Activated CD8-positive, alpha-beta T cell treated with anti-CD3 and anti-CD28 coated beads for 36 hours (primary cell): Measurements from ENCODE around the gene RNF213. TPM values are rescaled to one million over a fixed set of nuclear protein-coding genes. Genes with fewer than 3 reads are reported as not detected.
A peak's percentile ranks its signal among the peaks of the same experiment; 100 is the strongest.
"Not testable (repeated sequence)": the region's sequence is repeated elsewhere in the genome, so short reads cannot be mapped to it uniquely, and the experiment has no call there.

Experiments used
- ATAC-seq: fragments of 200-7000 bp; cut with Tn5 transposase; one replicate; pipeline ENCODE4 v1.10.0; 2021; ENCODE audit warnings: mild to moderate bottlenecking, moderate library complexity
- CTCF ChIA-PET: fragments of 350-600 bp; sonication (Branson Sonifier 250); formaldehyde crosslinking; loops from one replicate; lab custom pipeline; 2021; ENCODE audit warnings: antibody characterized with exemption; lab: Charles Lee
- POLR2A ChIA-PET: fragments of 350-600 bp; sonication (Branson Sonifier 250); formaldehyde crosslinking; loops from one replicate; lab custom pipeline; 2021; ENCODE audit warnings: antibody characterized with exemption; lab: Charles Lee
- DNase-seq: peaks from one replicate; pipeline ENCODE4 v3.0.0-alpha.2; 2020
- H3K27ac Mint-ChIP-seq: one replicate; pipeline ENCODE4 v1.8.0; 2021; ENCODE audit warnings: mild to moderate bottlenecking, mixed read lengths
- H3K27me3 Mint-ChIP-seq: one replicate; pipeline ENCODE4 v1.8.0; 2021; ENCODE audit warnings: mixed read lengths
- H3K36me3 Mint-ChIP-seq: one replicate; pipeline ENCODE4 v1.8.0; 2021; ENCODE audit warnings: low read depth, mixed read lengths
- H3K4me1 Mint-ChIP-seq: one replicate; pipeline ENCODE4 v1.8.0; 2021; ENCODE audit warnings: low read depth, mixed read lengths
- H3K4me3 Mint-ChIP-seq: one replicate; pipeline ENCODE4 v1.8.0; 2021; ENCODE audit warnings: mild to moderate bottlenecking, moderate library complexity, mixed read lengths
- H3K9me3 Mint-ChIP-seq: one replicate; pipeline ENCODE4 v1.8.0; 2021; ENCODE audit warnings: mixed read lengths
- CTCF ChIP-seq: fragments of 200-600 bp; IDR thresholded peaks from one replicate; pipeline ENCODE4 v1.8.0; 2022; ENCODE audit warnings: antibody characterized with exemption, mild to moderate bottlenecking
- intact Hi-C: fragments of 100-400 bp; cut with micrococcal nuclease; formaldehyde crosslinking; loops from one replicate; pipeline ENCODE4 v1.10.0; 2022
- total RNA-seq, 2 experiments: library from RNA; stranded (reverse); gene quantifications; one replicate each; pipeline ENCODE4 v1.2.3, GENCODE V29; 2021

The RNF213 gene
- total RNA-seq, 2 experiments from 2014 or later: 131 to 142 TPM

GRCh38 chr17:80254396-80255251 lies 6.0 kb upstream of the RNF213 start:
- ATAC-seq: peak; percentile 67
- H3K9me3 Mint-ChIP-seq: no peaks in the 10 kb centered on the region
- H3K36me3 Mint-ChIP-seq: no peaks in the 10 kb centered on the region
- no peaks in the 10 kb centered on the region for H3K27me3 Mint-ChIP-seq
- DNase-seq: peak; percentile 85
- CTCF ChIA-PET: interaction anchor here (0.8 to 2.1 kb wide), 5 partner anchors 10 to 70 kb away, joined by 3 to 8 read pairs (median 4); partner anchors contain the start of genes SGSH and SLC26A11
- intact Hi-C loops: no loop called here
- no peak overlapping the region for H3K4me3 Mint-ChIP-seq
- no peak for TF ChIP-seq CTCF
- POLR2A ChIA-PET: interaction anchor here (1.4 to 3.0 kb wide), 3 partner anchors 10 to 16 kb away, joined by 4 to 30 read pairs (median 7); no protein-coding TSS in a partner anchor
- peak overlapping the region; percentile 80 for H3K27ac Mint-ChIP-seq
- peaks cover 52% of the 10 kb centered on the region for H3K4me1 Mint-ChIP-seq

GRCh38 chr17:80256034-80256350 lies 4.7 kb upstream of the RNF213 start:
- ATAC-seq (no peak), DNase-seq (no peak)
- H3K27me3 Mint-ChIP-seq: no peaks in the 10 kb centered on the region
- POLR2A ChIA-PET: interaction anchor here (1.4 to 3.0 kb wide), 3 partner anchors 8 to 11 kb away, joined by 6 to 30 read pairs (median 7); no protein-coding TSS in a partner anchor
- TF ChIP-seq CTCF: no peak
- no peaks in the 10 kb centered on the region for H3K9me3 Mint-ChIP-seq
- H3K4me1 Mint-ChIP-seq: peaks cover 55% of the 10 kb centered on the region
- intact Hi-C loops: no loop called here
- no peak overlapping the region for H3K4me3 Mint-ChIP-seq
- H3K36me3 Mint-ChIP-seq: no peaks in the 10 kb centered on the region
- no peak overlapping the region for H3K27ac Mint-ChIP-seq
- CTCF ChIA-PET: no interaction called here

GRCh38 chr17:80257716-80258213 lies 2.9 kb upstream of the RNF213 start:
- no peak for ATAC-seq
- no peak overlapping the region for H3K4me3 Mint-ChIP-seq
- no peaks in the 10 kb centered on the region for H3K9me3 Mint-ChIP-seq
- intact Hi-C loops: no loop called here
- no peaks in the 10 kb centered on the region for H3K27me3 Mint-ChIP-seq
- peak overlapping the region; percentile 92 for H3K27ac Mint-ChIP-seq
- no peaks in the 10 kb centered on the region for H3K36me3 Mint-ChIP-seq
- no peak for TF ChIP-seq CTCF
- ChIA-PET CTCF (interaction anchor here (2.0 kb wide), 1 partner anchor 62 kb away, joined by 7 read pairs; no protein-coding TSS in a partner anchor), POLR2A (interaction anchor here (2.1 to 2.3 kb wide), 2 partner anchors 13 to 38 kb away, joined by 6 to 11 read pairs; partner anchors contain the start of genes SGSH and SLC26A11)
- peaks cover 63% of the 10 kb centered on the region for H3K4me1 Mint-ChIP-seq
- DNase-seq: no peak

- ChIA-PET POLR2A (interaction anchor here (2.1 to 2.3 kb wide), 2 partner anchors 12 to 38 kb away, joined by 6 to 11 read pairs; partner anchors contain the start of genes SGSH and SLC26A11), CTCF (interaction anchor here (0.8 to 2.0 kb wide), 2 partner anchors 59 to 63 kb away, joined by 3 to 7 read pairs; no protein-coding TSS in a partner anchor)
- DNase-seq: peak; percentile 33
- H3K27me3 Mint-ChIP-seq, H3K36me3 Mint-ChIP-seq, ATAC-seq, intact Hi-C loops, H3K9me3 Mint-ChIP-seq: not testable (repeated sequence)
- peak overlapping the region; percentile 82 for H3K4me3 Mint-ChIP-seq
- peak overlapping the region; percentile 92 for H3K27ac Mint-ChIP-seq
- H3K4me1 Mint-ChIP-seq: peaks cover 58% of the 10 kb centered on the region
These were observed 2.4 kb upstream of the RNF213 start for GRCh38 chr17:80258296-80258695.

GRCh38 chr17:80259457-80260068 lies 1.1 kb upstream of the RNF213 start:
- Mint-ChIP-seq H3K9me3 (no peaks in the 10 kb centered on the region), H3K27me3 (no peaks in the 10 kb centered on the region), H3K36me3 (peaks cover 8% of the 10 kb centered on the region), H3K4me1 (peaks cover 48% of the 10 kb centered on the region), H3K4me3 (peak overlapping the region; percentile 82), H3K27ac (peak overlapping the region; percentile 92)
- ATAC-seq (no peak), DNase-seq (peak; percentile 42)
- ChIA-PET CTCF (interaction anchor here (2.0 kb wide), 1 partner anchor 64 kb away, joined by 7 read pairs; no protein-coding TSS in a partner anchor), POLR2A (interaction anchor here (0.9 to 2.3 kb wide), 6 partner anchors 8 to 114 kb away, joined by 3 to 11 read pairs (median 4); partner anchors contain the start of genes SGSH and SLC26A11)
- intact Hi-C loops: no loop called here
- no peak for TF ChIP-seq CTCF
